ENCODE data around the gene PSME3. TPM values are rescaled to one million over a fixed set of nuclear protein-coding genes. Genes with fewer than 3 reads are reported as not detected.

PSME3 gene
- total RNA-seq, 1 experiment from 2014 or later: 192 TPM

DNA sequence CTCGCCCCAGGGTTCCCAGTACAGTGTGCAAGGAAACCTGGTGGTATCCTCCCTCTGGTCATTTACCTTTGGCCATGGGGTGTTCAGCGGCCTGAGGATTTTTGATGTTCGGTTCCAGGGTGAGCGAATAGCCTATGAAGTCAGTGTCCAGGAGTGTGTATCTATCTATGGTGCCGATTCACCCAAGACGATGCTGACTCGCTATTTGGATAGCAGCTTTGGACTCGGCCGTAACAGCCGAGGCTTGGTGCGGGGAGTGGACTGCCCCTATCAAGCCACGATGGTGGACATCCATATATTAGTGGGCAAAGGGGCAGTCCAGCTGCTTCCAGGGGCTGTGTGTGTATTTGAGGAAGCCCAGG is 12.3 kb downstream of the PSME3 start:
- POLR2A ChIA-PET: interaction anchor here (0.5 to 1.4 kb wide), 3 partner anchors 12 to 152 kb away, joined by 3 read pairs; partner anchors contain the start of gene PSME3

More for the DNA sequence above, 12.3 kb downstream of the PSME3 start:
- peaks cover 47% of the 10 kb centered on the region for H3K36me3 Mint-ChIP-seq
- no peak for ATAC-seq
- H3K4me1 Mint-ChIP-seq: no peaks in the 10 kb centered on the region
- no peaks in the 10 kb centered on the region for H3K27me3 Mint-ChIP-seq (ENCODE audit: low read depth)
- no peak for TF ChIP-seq IRF2 (CRISPR knock-in tag; IDR thresholded peaks at IDR 0.05; ENCODE audit: borderline replicate concordance, low read depth)
- TF ChIP-seq HMGA2 (CRISPR knock-in tag; IDR thresholded peaks at IDR 0.05): no peak
- TF ChIP-seq, protein P1, sequence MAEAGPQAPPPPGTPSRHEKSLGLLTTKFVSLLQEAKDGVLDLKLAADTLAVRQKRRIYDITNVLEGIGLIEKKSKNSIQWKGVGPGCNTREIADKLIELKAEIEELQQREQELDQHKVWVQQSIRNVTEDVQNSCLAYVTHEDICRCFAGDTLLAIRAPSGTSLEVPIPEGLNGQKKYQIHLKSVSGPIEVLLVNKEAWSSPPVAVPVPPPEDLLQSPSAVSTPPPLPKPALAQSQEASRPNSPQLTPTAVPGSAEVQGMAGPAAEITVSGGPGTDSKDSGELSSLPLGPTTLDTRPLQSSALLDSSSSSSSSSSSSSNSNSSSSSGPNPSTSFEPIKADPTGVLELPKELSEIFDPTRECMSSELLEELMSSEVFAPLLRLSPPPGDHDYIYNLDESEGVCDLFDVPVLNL (CRISPR knock-in tag; IDR thresholded peaks at IDR 0.05; ENCODE audit: borderline replicate concordance, low read depth): no peak
- TF ChIP-seq, protein P2, sequence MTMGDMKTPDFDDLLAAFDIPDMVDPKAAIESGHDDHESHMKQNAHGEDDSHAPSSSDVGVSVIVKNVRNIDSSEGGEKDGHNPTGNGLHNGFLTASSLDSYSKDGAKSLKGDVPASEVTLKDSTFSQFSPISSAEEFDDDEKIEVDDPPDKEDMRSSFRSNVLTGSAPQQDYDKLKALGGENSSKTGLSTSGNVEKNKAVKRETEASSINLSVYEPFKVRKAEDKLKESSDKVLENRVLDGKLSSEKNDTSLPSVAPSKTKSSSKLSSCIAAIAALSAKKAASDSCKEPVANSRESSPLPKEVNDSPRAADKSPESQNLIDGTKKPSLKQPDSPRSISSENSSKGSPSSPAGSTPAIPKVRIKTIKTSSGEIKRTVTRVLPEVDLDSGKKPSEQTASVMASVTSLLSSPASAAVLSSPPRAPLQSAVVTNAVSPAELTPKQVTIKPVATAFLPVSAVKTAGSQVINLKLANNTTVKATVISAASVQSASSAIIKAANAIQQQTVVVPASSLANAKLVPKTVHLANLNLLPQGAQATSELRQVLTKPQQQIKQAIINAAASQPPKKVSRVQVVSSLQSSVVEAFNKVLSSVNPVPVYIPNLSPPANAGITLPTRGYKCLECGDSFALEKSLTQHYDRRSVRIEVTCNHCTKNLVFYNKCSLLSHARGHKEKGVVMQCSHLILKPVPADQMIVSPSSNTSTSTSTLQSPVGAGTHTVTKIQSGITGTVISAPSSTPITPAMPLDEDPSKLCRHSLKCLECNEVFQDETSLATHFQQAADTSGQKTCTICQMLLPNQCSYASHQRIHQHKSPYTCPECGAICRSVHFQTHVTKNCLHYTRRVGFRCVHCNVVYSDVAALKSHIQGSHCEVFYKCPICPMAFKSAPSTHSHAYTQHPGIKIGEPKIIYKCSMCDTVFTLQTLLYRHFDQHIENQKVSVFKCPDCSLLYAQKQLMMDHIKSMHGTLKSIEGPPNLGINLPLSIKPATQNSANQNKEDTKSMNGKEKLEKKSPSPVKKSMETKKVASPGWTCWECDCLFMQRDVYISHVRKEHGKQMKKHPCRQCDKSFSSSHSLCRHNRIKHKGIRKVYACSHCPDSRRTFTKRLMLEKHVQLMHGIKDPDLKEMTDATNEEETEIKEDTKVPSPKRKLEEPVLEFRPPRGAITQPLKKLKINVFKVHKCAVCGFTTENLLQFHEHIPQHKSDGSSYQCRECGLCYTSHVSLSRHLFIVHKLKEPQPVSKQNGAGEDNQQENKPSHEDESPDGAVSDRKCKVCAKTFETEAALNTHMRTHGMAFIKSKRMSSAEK (CRISPR knock-in tag; IDR thresholded peaks at IDR 0.05; ENCODE audit: borderline replicate concordance): no peak
- TF ChIP-seq GRHL2 (CRISPR knock-in tag; IDR thresholded peaks at IDR 0.05; ENCODE audit: insufficient replicate concordance, severe bottlenecking): no peak
- TF ChIP-seq NFATC4 (CRISPR knock-in tag; IDR thresholded peaks at IDR 0.05): no peak
- TF ChIP-seq NR1H2 (CRISPR knock-in tag; IDR thresholded peaks at IDR 0.05): no peak
- TF ChIP-seq, protein P3, sequence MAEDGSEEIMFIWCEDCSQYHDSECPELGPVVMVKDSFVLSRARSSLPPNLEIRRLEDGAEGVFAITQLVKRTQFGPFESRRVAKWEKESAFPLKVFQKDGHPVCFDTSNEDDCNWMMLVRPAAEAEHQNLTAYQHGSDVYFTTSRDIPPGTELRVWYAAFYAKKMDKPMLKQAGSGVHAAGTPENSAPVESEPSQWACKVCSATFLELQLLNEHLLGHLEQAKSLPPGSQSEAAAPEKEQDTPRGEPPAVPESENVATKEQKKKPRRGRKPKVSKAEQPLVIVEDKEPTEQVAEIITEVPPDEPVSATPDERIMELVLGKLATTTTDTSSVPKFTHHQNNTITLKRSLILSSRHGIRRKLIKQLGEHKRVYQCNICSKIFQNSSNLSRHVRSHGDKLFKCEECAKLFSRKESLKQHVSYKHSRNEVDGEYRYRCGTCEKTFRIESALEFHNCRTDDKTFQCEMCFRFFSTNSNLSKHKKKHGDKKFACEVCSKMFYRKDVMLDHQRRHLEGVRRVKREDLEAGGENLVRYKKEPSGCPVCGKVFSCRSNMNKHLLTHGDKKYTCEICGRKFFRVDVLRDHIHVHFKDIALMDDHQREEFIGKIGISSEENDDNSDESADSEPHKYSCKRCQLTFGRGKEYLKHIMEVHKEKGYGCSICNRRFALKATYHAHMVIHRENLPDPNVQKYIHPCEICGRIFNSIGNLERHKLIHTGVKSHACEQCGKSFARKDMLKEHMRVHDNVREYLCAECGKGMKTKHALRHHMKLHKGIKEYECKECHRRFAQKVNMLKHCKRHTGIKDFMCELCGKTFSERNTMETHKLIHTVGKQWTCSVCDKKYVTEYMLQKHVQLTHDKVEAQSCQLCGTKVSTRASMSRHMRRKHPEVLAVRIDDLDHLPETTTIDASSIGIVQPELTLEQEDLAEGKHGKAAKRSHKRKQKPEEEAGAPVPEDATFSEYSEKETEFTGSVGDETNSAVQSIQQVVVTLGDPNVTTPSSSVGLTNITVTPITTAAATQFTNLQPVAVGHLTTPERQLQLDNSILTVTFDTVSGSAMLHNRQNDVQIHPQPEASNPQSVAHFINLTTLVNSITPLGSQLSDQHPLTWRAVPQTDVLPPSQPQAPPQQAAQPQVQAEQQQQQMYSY (CRISPR knock-in tag; IDR thresholded peaks at IDR 0.05): no peak
- TF ChIP-seq ZNF671 (CRISPR knock-in tag; IDR thresholded peaks at IDR 0.05): no peak
- TF ChIP-seq CTCF (IDR thresholded peaks at IDR 0.05): no peak
- no peak for TF ChIP-seq ZBTB43 (CRISPR knock-in tag; IDR thresholded peaks at IDR 0.05)
- TF ChIP-seq ELF4 (CRISPR knock-in tag; IDR thresholded peaks at IDR 0.05; ENCODE audit: low read depth): no peak
- no peak overlapping the region for H3K27ac Mint-ChIP-seq
- no peak for DNase-seq (ENCODE audit: low spot score)
- no peaks in the 10 kb centered on the region for H3K9me3 Mint-ChIP-seq
- CTCF ChIA-PET: interaction anchor here (1.0 to 4.5 kb wide), 4 partner anchors 26 to 152 kb away, joined by 3 to 52 read pairs (median 9); partner anchors contain the start of gene RPL27
- H3K4me3 Mint-ChIP-seq: no peak overlapping the region

Data from WTC11 (cell line).